ENCODE measurements around the gene CNEP1R1. TPM values are rescaled to one million over a fixed set of nuclear protein-coding genes. Genes with fewer than 3 reads are reported as not detected.

Gene CNEP1R1
- total and polyA plus RNA-seq, 2 of the 8 experiments (the other 6 are each of a cell fraction or from before 2014, with no cell fraction given): 10.6 to 13.6 TPM

DNA sequence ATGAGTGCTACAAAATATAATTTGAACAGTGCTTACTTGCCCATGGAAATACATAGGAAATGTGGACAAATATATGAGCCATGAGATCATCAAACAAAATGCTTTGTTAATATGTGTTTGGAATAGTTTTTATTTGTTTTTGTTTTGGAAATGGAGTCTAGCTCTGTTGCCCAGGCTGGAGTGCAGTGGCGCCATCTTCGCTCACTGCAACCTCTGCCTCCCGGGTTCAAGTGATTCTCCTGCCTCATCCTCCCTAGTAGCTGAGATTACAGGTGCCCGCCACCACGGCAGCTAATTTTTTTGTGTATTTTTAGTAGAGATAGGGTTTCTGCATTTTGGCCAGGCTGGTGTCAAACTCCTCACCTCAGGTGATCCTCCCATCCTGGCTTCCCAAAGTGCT, 2.8 kb downstream of the CNEP1R1 start (continued):
- no peak for TF ChIP-seq PHF8 (conservative IDR thresholded peaks at IDR 0.05; ENCODE audit: low read depth, low read length)
- TF ChIP-seq RXRA (IDR thresholded peaks at IDR 0.05; ENCODE audit: insufficient read depth, low read depth, low read length): no peak
- TF ChIP-seq POU5F1 (IDR thresholded peaks at IDR 0.05; ENCODE audit: low read depth, low read length): no peak
- TF ChIP-seq POLR2AphosphoS5 (IDR thresholded peaks at IDR 0.05; ENCODE audit: low read depth, low read length): no peak
- TF ChIP-seq RNF2 (IDR thresholded peaks at IDR 0.05; ENCODE audit: borderline replicate concordance, low read depth, low read length, missing control alignments, poor library complexity, severe bottlenecking): no peak
- TF ChIP-seq SAP30 (IDR thresholded peaks at IDR 0.05; ENCODE audit: insufficient read depth, insufficient replicate concordance, low read length): no peak
